GM18502 (cell line): ENCODE measurements around the gene PRXL2C.
"Not testable (repeated sequence)": the region's sequence is repeated elsewhere in the genome, so short reads cannot be mapped to it uniquely, and the experiment has no call there.

ENCODE experiments used
- ATAC-seq: cut with Tn5 transposase; IDR thresholded peaks from one replicate; pipeline ENCODE4 v1.9.1; 2021; ENCODE audit warnings: mild to moderate bottlenecking; ENCODE audit not compliant: unreplicated experiment, poor library complexity

PRXL2C gene, protein sequence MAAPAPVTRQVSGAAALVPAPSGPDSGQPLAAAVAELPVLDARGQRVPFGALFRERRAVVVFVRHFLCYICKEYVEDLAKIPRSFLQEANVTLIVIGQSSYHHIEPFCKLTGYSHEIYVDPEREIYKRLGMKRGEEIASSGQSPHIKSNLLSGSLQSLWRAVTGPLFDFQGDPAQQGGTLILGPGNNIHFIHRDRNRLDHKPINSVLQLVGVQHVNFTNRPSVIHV

DNA sequence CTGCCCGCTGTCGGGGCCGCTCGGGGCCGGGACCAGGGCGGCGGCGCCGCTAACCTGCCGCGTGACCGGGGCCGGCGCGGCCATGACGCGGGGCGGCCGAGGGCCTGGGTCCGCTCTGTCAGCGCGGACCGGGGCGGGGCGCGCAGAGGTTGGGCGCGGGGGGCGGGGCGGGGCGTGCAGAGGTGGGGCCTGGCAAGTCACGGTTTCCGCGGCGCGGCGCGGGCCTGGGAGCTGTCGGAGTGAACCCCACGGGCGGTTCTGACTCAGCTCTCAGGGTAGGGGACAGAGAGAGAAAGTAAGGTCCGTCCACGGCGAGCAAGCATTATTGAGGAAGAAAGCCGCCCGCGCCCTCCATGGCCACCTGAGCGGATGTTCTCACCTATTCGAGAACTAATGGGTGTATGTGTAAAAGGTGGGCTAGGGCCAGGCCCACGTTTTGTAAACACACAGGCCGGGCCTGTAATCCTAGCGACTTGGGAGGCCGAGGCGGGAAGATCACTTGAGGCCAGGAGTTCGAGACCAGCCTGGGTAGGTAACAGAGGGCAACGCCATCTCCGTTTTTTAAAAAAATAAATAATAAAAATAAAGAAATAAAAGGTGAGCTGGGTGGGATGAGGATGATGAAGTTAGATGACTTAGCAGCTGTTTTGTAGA lies at the start of gene PRXL2C:
TSS of gene PRXL2C (minus strand) at position 120 of the 654 bp plus-strand sequence. CDS start at position 84, 36 bp downstream.
- ATAC-seq, result peak; percentile 84

DNA sequence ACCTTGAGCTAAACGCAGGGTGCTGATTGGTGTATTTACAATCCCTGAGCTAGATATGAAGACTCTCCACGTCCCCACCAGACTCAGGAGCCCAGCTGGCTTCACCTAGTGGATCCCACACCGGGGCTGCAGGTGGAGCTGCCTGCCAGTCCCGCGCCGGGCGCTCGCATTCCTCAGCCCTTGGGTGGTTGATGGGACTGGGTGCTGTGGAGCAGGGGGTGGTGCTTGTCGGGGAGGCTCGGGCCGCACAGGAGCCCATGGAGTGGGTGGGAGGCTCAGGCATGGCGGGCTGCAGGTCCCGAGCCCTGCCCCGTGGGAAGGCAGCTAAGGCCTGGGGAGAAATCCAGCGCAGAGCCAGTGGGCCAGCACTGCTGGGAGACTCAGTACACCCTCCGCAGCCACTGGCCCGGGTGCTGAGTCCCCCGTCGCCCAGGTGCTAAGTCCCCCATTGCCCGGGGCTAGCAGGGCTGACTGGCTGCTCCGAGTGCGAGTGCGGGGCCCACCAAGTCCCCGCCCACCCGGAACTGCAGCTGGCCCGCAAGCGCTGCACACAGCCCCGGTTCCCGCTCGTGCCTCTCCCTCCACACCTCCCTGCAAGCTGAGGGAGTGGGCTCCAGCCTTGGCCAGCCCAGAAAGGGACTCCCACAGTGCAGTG lies 45.7 kb upstream of the PRXL2C start:
- not testable (repeated sequence) for ATAC-seq

DNA sequence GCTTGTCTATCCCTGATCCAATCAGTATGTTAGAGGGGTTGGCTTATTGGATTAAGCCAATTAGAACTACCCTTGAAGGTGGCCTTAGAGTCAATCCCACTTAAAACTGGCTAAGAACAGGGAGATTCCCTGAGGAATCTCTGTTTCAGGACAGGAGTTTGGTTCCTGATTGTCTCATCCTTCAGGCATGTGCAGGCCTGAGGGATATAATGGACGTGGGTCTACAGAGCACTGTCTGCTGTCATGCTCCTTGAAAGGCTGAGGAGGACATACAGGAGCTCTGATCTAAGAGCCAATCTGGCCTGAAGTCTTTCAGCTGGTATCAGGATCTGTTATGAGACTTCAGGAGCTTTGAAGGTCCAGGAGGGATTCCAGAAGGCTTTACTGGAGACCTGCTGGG lies 36.2 kb upstream of the PRXL2C start:
- no peak for ATAC-seq

DNA sequence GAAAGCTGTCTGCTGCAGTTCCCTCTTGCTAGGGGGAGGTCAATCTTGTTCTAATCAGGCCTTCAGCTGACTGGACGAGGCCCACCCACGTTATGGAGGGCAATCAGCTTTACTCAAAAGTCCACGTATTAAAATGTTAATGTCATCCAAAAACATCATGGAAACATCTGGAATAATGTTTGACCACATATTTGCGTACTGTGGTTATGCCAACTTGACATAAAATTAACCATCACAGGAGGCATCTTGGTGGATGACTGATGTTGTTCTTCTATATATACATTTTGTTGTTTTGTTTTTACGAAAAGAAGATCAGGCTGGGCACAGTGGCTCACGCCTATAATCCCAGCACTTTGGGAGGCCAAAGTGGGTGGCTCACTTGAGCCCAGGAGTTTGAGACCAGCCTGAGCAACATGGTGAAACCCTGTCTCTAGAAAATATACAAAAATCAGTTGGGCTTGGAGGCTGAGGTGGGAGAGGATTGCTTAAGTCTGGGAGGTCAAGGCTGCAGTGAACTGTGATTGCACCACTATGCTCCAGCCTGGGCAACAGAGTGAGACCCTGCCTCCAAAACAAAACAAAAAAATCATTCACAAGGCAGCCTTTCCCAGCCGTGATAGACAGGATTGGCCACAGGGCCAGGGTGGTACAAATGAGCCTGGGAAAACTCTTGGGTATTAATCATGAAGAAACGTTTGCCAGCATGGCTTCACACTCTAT lies 33.8 kb upstream of the PRXL2C start:
- no peak for ATAC-seq

DNA sequence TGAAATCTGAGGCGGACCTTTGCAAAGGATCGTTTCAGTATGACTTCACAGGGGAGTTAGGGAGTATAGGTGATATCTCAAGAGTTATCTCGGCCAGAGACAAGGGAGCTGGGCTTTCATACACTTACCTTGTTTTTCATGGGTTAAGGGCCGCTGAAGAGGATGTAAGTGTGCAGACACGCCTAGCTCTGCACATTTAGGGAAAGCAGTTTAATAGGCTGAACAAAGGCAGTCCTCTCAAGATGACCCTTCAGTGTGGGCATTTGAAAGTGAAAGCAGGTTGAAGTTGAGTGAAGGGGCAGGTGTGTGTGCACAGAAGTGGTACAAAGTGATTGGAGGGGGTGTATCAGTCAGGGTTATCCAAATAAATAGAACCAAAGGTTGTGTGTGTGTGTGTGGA lies 33.1 kb upstream of the PRXL2C start:
- ATAC-seq, result no peak

DNA sequence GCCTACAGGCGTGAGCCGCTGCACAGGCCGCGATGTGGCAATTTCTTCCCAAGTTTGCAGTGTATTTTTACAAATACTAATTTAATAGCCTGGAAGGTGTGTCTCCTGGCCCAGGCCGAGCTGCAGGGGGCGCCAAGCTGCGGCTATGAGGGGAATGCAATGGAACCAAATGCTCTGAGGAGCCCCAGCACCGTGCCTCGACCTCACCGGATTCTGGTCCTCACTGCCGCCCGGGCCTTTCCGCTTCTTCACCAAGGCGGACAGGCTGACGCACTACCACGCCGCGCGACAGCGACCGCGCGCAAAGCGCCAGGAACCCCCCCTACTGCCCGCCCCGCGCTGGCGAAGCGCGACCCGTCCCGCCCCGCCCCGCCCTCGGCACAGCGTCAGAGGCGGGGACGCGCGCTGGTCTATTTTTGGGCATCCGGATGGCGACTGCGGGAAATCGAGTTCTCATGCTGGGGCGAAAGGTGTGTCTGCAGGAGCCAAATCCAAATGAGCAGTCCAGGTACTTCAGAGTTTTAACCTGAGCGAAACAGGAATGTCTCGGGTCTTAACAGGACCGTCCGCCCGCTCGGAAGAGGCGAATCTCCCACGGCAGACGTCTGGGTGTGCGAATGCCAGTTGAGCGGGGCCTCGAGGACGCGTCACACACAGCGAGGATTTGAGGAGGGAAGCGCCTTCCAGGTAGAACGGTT lies 31.7 kb upstream of the PRXL2C start:
- ATAC-seq, result peak; percentile 73

DNA sequence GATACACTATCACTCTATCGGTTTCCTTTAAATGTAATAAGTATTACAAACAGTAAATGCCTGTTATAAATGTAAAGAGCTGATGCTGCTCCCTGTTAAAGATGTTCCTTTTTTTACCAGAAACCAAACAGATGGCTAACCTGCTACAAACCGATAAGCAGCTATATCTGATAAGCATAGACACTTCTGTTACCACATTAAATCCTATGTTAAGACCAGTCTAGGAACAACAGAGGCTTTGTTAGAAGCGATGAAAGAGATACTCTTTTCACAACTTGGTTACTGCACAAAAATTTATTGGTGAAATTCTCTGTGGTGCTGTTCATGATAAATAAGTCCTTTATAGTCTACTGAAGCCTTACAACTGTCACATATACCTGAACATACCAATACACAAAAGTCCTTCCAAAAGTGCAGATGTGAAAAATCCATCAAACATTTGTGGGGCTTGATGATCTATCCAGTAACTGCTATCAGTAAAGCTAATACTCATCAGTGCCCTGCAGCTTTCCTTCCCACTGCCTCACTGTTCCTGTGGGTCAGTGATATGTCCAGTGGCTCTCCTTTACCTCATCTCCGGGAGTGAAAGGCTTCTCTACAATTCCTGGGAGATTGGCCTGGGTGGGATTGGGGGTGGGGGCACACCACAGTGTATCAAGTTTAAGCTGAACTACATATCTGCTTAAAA lies 25.8 kb upstream of the PRXL2C start:
- ATAC-seq, result no peak

DNA sequence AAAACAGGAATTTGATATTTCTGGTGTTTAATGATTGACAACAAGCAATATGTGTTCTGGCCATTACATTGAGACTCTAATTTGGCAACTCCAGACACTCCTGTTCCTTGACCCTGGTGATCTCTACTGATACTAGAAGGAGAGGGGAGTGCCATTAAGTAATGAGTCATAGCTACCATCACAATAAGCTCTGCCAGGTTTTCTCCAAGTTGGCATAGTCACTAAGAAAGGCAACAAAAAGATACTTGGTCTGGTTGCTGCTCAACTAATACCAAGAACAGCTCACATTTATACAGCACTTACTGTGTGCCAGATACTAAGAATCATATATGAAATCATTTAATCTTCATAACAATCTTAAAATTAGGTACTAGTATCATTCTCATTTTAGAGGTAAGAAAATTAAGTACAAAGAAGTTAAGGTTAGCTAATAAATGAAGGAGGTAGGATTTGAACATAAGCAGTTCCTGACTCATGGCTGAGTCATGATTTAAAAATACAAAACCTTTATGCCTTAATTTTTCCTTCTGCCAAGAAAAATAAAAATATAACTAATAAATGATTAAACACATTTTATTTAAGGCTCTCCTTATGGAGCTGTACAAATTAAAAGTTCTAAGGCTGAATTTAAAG lies 19.9 kb upstream of the PRXL2C start:
- ATAC-seq, result no peak

DNA sequence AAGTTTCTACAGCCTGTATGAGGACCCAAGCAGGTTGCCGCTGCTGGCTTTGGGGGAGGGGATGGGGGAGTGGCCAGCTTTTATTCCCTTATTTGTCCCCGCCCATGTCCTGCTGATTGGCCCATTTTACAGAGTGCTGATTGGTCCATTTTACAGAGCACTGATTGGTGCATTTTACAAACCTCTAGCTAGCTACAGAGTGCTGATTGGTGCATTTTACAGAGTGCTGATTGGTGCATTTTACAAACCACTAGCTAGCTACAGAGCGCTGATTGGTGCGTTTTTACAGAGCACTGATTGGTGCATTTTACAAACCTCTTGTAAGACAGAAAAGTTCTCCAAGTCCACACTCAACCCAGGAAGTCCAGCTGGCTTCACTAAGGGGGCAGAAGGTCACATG lies 18.7 kb upstream of the PRXL2C start:
- ATAC-seq, result not testable (repeated sequence)

DNA sequence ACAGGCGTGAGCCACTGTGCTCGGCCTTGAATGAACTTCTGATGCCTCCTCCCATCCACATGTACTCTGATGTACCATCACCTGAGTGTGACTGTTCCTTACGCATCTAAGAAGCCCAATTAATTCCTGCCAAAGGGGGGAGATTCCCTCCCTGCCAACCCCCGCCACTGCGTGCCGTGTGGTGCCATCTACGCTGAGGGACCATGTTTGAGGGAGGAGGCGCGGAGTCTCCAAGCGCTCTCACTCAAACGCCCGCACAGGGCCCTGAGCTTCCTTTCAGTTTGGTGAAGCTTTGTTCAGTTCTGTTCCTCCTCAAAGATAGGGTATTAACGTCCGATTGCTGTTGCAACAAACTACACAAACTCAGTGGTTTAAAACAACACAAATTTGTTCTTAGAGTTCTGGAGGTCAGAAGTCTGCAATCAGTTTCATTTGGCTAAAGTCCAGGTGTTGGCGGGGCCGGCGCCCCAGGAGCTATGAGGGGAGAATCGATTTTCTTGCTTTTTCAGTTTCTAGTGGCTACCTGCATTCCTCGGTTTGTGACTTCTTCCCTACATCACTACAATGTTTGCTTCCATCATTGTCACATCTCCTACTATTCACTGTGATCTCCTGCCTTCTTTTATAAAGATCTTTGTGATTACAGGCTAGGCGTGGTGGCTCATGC lies 13.9 kb upstream of the PRXL2C start:
- no peak for ATAC-seq

DNA sequence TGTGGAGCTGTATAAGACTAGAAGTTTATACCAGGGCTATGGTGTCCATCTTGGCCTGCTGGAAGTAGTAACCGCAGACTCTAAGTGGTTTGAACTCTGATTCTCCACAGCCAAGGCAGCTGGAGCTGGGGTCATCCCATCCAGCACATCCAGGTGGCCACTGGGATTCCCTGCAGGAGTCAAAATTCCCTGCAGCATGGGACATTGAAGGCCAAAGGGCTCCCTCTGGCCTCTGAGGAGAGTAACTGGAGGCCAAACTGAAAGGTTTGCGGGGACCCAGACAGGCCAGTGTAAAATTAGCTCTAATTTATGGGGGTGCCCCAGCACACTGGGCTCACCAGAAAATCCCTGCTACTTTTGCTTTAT lies 12.2 kb upstream of the PRXL2C start:
- no peak for ATAC-seq

DNA sequence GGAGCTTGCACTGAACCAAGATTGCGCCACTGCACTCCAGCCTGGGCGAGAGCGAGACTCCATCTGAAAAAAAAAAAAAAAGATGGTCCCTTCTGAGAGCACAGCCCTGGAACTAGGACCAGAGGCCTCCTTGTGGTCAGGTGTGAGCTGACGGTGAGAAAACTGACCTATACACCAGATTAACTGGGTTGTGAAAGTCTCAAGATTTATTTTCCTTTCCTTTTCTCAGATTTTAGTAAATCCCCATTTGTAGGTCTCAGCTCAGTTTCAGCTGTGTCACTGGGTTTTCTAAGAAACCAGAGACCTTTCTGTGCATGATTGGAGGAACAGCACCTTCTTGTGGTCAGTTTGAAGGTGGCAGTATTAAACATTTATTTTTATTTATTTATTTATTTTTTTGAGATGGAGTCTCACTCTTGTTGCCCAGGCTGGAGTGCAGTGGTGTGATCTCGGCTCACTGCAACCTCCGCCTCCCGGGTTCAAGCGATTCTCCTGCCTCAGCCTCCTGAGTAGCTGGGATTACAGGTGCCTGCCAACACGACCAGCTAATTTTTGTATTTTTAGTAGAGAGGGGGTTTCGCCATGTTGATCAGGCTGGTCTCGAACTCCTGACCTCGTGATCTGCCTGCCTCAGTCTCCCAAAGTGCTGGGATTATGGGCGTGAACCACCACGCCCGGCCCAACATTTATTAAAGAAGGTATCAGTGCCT lies 11.7 kb upstream of the PRXL2C start:
- peak; percentile 65 for ATAC-seq

DNA sequence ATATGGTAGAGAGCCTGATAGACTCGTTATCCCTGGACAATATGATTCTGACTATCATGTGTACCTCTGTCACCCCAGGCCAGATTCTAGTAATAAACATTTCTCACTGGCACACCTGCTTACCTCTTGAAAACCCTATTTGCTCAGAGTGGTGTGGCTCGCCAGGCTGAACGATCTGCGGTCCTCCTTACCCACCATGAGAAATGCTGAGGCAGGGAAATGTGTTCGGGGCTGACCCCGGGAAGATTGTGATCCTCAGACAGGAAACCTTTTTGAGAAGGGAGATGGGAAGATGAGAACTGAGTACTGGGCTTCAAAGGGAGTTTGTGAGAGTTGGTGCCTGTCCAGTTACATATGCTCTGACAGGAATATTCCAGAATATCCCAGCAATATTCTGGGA lies 10.7 kb upstream of the PRXL2C start:
- ATAC-seq, result no peak

DNA sequence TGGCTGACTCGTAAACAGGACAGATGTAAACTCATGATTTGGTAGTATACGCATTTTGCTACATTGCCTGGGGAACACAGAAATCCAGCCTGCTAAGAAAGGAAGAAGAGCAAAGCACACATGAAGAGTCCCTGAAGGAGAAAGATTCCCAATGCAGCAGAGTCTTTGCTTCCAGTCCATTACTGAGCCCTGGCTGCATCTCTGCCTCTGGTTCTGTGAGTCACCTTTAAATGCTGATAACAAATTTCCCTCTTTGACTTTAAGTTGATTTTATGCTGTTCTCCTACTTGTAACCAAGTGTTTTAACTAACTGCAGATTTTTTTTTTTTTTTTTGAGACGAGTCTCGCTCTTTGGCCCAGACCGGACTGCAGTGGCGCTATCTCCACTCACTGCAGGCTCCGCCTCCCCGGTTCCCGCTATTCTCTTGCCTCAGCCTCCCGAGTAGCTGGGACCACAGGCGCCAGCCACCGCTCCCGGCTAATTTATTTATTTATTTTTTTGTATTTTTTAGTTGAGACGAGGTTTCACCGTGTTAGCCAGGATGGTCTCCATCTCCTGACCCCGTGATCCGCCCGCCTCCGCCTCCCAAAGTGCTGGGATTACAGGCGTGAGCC lies 8.5 kb upstream of the PRXL2C start:
- no peak for ATAC-seq

DNA sequence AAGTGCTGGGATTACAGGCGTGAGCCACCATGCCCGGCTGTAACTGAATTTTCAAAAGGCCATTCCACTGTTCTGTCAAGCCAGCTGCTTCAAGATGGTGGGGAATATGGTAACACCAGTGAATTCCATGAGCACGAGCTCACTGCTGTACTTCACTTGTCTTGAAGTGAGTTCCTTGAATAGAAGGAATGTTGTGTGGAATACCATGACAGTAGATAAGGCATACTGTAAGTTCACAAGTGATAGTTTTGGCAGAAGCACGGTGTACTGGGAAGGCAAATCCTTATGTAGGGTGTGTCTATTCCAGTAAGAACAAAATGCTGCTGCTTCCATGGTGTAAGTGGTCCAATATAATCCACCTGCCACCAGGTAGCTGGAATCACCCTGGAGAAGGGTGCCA lies 6.6 kb upstream of the PRXL2C start:
- ATAC-seq, result no peak

DNA sequence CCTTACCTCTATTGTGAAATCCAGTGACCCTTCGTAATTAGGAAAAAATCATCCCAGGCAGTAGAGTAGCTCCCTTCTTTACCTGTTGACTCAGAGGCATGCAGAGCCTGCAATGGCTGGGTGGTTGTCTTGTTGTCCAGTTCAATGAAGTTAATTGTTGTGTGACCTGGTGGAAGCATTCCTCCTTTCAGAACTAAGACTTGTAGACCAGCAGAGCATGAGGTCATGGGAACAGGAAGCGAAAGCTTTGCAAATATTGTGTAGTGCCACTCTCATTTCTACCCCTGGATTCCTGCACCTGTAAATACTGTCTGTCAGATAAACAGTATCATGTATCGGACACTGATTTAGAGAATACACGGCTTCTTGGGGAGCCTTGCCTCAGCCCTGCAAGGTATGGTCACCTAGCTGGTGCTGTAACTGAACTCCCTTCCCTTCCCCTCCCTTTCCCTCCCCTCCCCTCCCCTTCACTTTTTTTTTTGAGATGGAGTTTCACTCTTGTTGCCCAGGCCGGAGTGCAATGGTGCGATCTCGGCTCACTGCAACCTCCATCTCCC lies 5.7 kb upstream of the PRXL2C start:
- peak; percentile 73 for ATAC-seq

DNA sequence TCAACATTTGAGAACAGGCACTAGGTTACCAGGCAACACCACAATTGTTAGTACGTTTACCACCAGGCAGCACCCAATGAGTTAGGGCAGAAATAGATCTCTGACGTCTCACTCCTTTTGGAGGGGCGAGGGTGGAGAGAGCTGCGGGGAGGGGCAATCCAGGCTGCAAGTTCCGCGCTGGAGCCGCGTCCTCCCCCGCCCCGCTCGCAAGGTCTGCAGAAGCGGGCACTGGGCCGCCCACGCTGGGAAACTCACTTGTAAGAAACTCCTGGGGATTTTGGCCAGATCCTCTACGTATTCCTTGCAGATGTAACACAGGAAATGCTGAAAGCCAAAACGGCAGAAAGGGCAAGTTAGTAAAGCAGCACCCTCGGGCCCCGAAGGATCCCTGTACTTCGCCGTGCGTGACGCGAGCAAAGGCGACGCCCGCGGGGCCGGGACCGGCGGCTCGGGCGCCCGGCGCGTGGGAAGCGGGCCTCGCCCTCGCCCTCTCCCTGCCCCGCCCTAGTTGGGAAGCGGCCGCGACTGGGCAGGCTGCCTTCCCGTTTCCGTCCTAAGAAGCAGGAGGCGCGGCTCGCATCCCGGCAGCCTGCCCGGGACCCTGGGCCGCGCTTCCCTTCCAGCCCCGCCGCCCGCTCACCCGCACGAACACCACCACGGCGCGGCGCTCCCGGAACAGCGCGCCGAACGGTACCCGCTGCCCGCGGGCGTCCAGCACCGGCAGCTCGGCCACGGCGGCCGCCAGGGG lies 493 bp downstream of the PRXL2C start:
- peak; percentile 66 for ATAC-seq
